ENCODE measurements around the gene COL4A2.

COL4A2 gene

DNA sequence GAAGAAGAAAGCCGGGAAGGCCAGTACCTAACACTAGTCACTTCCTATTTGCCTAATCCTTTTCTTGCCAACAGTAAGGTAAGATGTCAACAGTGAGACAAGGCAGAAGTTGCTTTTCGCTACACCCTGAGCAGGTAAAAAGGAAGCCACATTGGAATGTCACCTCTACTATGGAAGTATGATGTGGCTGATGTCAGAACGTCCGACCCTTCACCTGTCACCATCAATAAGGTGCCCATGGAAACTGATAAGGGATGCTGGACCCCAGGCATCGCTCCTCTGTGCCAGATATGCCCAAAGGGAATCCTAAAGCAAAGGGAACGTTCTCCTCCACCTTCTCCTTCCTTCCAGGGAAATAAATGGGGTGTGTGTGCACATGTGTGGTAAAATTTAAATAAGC lies 34.4 kb upstream of the COL4A2 start (continued):
- no peak for TF ChIP-seq EGR2 (tag by site-specific recombination; IDR thresholded peaks at IDR 0.05; ENCODE audit: low read depth)
- TF ChIP-seq, protein P1, sequence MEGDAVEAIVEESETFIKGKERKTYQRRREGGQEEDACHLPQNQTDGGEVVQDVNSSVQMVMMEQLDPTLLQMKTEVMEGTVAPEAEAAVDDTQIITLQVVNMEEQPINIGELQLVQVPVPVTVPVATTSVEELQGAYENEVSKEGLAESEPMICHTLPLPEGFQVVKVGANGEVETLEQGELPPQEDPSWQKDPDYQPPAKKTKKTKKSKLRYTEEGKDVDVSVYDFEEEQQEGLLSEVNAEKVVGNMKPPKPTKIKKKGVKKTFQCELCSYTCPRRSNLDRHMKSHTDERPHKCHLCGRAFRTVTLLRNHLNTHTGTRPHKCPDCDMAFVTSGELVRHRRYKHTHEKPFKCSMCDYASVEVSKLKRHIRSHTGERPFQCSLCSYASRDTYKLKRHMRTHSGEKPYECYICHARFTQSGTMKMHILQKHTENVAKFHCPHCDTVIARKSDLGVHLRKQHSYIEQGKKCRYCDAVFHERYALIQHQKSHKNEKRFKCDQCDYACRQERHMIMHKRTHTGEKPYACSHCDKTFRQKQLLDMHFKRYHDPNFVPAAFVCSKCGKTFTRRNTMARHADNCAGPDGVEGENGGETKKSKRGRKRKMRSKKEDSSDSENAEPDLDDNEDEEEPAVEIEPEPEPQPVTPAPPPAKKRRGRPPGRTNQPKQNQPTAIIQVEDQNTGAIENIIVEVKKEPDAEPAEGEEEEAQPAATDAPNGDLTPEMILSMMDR (tag by site-specific recombination; IDR thresholded peaks at IDR 0.05) = no peak
- no peak for TF ChIP-seq ZNF366 (tag by site-specific recombination; conservative IDR thresholded peaks at IDR 0.05)
- no peak for TF ChIP-seq HOXA7 (CRISPR knock-in tag; IDR thresholded peaks at IDR 0.05; ENCODE audit: borderline replicate concordance)

DNA sequence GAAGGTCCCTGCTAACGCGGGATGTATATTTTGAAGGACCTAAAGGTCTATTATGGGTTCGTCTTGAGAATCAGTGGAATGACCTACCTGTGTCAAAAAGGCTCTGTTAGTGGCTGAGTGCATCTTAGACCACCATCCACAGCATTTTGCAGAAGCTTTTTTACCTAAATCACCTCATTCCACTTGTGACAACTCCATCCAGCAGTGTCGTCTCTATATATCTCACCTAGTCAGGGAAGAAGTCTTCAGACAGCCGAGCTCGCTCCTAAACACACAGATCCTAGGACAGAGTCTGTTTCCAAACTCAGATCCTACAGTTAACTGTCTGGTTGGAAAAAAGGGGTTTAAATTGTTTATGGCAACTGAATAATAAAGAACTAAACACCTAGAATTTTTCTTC lies 33.8 kb upstream of the COL4A2 start:
- no peak for TF ChIP-seq ZNF112 (tag by site-specific recombination; IDR thresholded peaks at IDR 0.05)
- TF ChIP-seq, protein P2, sequence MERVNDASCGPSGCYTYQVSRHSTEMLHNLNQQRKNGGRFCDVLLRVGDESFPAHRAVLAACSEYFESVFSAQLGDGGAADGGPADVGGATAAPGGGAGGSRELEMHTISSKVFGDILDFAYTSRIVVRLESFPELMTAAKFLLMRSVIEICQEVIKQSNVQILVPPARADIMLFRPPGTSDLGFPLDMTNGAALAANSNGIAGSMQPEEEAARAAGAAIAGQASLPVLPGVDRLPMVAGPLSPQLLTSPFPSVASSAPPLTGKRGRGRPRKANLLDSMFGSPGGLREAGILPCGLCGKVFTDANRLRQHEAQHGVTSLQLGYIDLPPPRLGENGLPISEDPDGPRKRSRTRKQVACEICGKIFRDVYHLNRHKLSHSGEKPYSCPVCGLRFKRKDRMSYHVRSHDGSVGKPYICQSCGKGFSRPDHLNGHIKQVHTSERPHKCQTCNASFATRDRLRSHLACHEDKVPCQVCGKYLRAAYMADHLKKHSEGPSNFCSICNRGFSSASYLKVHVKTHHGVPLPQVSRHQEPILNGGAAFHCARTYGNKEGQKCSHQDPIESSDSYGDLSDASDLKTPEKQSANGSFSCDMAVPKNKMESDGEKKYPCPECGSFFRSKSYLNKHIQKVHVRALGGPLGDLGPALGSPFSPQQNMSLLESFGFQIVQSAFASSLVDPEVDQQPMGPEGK (tag by site-specific recombination; IDR thresholded peaks at IDR 0.05) = no peak
- ChIA-PET POLR2A (no interaction called here), CTCF (no interaction called here)
- H3K9me3 ChIP-seq (ENCODE audit: control insufficient read depth, insufficient read depth, low read depth, low read length) = no peaks in the 10 kb centered on the region
- no peak overlapping the region for H3K4me3 ChIP-seq (ENCODE audit: low read depth, low read length)
- no peak overlapping the region for H3K27ac ChIP-seq (ENCODE audit: extremely low read depth, low read depth, low read length)
- no peaks in the 10 kb centered on the region for H3K4me1 ChIP-seq (ENCODE audit: control insufficient read depth, insufficient read depth, low read length)
- H3K36me3 ChIP-seq (ENCODE audit: control insufficient read depth in 2 of 2, insufficient read depth in 1 of 2, low read length in 2 of 2) = no peaks in the 10 kb centered on the region

DNA sequence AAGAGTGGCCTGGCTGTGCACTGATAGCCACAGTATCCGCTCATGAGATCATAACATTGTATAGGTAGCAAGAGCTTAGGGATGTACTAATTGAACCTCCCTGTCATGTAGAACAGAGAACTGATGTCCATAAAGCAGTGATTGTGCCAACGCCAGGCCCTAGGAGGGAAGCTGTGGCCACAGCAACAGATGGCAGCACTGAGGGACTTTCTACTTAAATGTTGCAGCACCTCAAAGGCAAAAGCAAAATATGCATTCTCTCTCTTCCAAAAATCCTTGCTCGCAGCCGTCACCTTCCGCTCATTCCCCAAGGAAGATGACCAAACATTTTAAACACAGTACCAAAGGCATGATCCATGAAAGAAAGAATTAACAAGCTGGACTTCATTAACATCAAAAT lies 32.4 kb upstream of the COL4A2 start:
- TF ChIP-seq ZNF529 (tag by site-specific recombination; IDR thresholded peaks at IDR 0.05; ENCODE audit: insufficient replicate concordance) (no peak), SCRT2 (tag by site-specific recombination; IDR thresholded peaks at IDR 0.05) (0 out of 2 replicates have a peak, but pooled peaks have one; percentile 27)
- no peak overlapping the region for H3K4me3 ChIP-seq (ENCODE audit: low read depth, low read length)
- ChIA-PET CTCF (interaction anchor here (0.6 to 1.2 kb wide), 3 partner anchors 9 to 156 kb away, joined by 3 to 5 read pairs (median 3); no protein-coding TSS in a partner anchor), POLR2A (no interaction called here)
- no peaks in the 10 kb centered on the region for H3K4me1 ChIP-seq (ENCODE audit: control insufficient read depth, insufficient read depth, low read length)
- H3K27ac ChIP-seq (ENCODE audit: extremely low read depth, low read depth, low read length) = no peak overlapping the region
- no peaks in the 10 kb centered on the region for H3K36me3 ChIP-seq (ENCODE audit: control insufficient read depth in 2 of 2, insufficient read depth in 1 of 2, low read length in 2 of 2)
- no peaks in the 10 kb centered on the region for H3K9me3 ChIP-seq (ENCODE audit: control insufficient read depth, insufficient read depth, low read depth, low read length)

DNA sequence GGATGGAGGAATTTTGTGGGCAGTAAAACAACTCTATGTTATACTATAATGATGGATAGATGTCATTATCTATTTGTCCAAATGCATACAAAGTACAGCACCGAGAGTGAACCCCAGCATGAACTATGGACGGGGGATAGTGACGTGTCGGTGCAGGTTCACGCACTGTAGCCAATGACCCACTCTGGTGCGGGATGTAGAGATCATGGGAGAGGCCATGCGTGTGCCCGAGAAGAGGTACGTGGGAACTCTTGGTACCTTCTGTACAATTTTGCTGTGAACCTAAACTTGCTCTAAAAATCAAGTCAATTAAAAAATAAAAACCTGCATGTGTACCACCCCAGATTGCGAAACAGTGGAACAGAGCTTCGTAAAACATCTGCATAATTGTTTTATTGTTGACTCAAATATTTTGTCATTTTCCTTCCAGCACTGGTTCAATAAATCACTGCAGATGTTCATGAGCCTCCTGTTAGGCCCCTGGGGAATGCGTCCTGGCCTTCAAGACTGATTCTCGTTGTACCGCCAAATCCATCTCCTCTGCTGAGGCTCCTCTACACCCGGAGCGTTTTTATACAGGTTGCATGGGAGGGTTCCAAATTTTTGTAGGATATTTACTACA lies 31.0 kb upstream of the COL4A2 start:
- Histone ChIP-seq H3K4me3 (ENCODE audit: low read depth, low read length) (no peak overlapping the region), H3K9me3 (ENCODE audit: control insufficient read depth, insufficient read depth, low read depth, low read length) (no peaks in the 10 kb centered on the region), H3K4me1 (ENCODE audit: control insufficient read depth, insufficient read depth, low read length) (no peaks in the 10 kb centered on the region), H3K36me3 (ENCODE audit: control insufficient read depth in 2 of 2, insufficient read depth in 1 of 2, low read length in 2 of 2) (no peaks in the 10 kb centered on the region), H3K27ac (ENCODE audit: extremely low read depth, low read depth, low read length) (no peak overlapping the region)
- ChIA-PET CTCF (interaction anchor here (0.8 kb wide), 1 partner anchor 47 kb away, joined by 3 read pairs; no protein-coding TSS in a partner anchor), POLR2A (no interaction called here)
- no peak for TF ChIP-seq ZNF146 (tag by site-specific recombination; IDR thresholded peaks at IDR 0.05)
- TF ChIP-seq, protein P3, sequence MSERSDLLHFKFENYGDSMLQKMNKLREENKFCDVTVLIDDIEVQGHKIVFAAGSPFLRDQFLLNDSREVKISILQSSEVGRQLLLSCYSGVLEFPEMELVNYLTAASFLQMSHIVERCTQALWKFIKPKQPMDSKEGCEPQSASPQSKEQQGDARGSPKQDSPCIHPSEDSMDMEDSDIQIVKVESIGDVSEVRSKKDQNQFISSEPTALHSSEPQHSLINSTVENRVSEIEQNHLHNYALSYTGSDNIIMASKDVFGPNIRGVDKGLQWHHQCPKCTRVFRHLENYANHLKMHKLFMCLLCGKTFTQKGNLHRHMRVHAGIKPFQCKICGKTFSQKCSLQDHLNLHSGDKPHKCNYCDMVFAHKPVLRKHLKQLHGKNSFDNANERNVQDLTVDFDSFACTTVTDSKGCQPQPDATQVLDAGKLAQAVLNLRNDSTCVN (tag by site-specific recombination; optimal IDR thresholded peaks at IDR 0.05) = no peak
- no peak for TF ChIP-seq BCL11B (tag by site-specific recombination; IDR thresholded peaks at IDR 0.05; ENCODE audit: low read depth)
- no peak for TF ChIP-seq ZNF501 (tag by site-specific recombination; IDR thresholded peaks at IDR 0.05)
- no peak for TF ChIP-seq ZEB2 (tag by site-specific recombination; IDR thresholded peaks at IDR 0.05)
- TF ChIP-seq ZNF157 (tag by site-specific recombination; IDR thresholded peaks at IDR 0.05) = no peak
- no peak for TF ChIP-seq IKZF3 (tag by site-specific recombination; IDR thresholded peaks at IDR 0.05)
